T follicular helper cell (primary cell): ENCODE results near the gene TINAG.

ENCODE experiments used
- DNase-seq: peaks from one replicate; pipeline ENCODE4 v3.0.0-alpha.2; 2020; ENCODE audit warnings: low read depth
- total RNA-seq, 2 experiments: gene quantifications; one replicate each; lab custom pipeline; 2026; lab: John Stamatoyannopoulos, UW

TINAG gene
- 0 reads per million in 2 experiments for total RNA-seq

GRCh38 chr6:54308289-54308985 lies at the start of gene TINAG:
Gene TINAG, plus strand, starts transcription at chr6:54308441. Its CDS starts 110 bp downstream, at chr6:54308551.
- no peak for DNase-seq

- DNase-seq, result no peak
Observed at GRCh38 chr6:54260025-54260424, 48.2 kb upstream of the TINAG start.

GRCh38 chr6:54262499-54262898 lies 45.7 kb upstream of the TINAG start:
- DNase-seq, result no peak

GRCh38 chr6:54262971-54263370 lies 45.3 kb upstream of the TINAG start:
- no peak for DNase-seq

- no peak for DNase-seq
Observed at GRCh38 chr6:54264581-54265272, 43.5 kb upstream of the TINAG start.

- no peak for DNase-seq
Observed at GRCh38 chr6:54266400-54266923, 41.8 kb upstream of the TINAG start.

GRCh38 chr6:54267798-54268197 lies 40.4 kb upstream of the TINAG start:
- no peak for DNase-seq

- no peak for DNase-seq
Observed at GRCh38 chr6:54273214-54273820, 34.9 kb upstream of the TINAG start.

- no peak for DNase-seq
Observed at GRCh38 chr6:54274383-54274782, 33.9 kb upstream of the TINAG start.

- no peak for DNase-seq
Observed at GRCh38 chr6:54282186-54282585, 26.1 kb upstream of the TINAG start.

GRCh38 chr6:54284161-54284860 lies 23.9 kb upstream of the TINAG start:
- DNase-seq, result no peak

GRCh38 chr6:54285595-54285994 lies 22.6 kb upstream of the TINAG start:
- no peak for DNase-seq

- DNase-seq, result no peak
Observed at GRCh38 chr6:54286141-54286540, 22.1 kb upstream of the TINAG start.

GRCh38 chr6:54288474-54288873 lies 19.8 kb upstream of the TINAG start:
- DNase-seq, result no peak

GRCh38 chr6:54289426-54289825 lies 18.8 kb upstream of the TINAG start:
- no peak for DNase-seq

- no peak for DNase-seq
Observed at GRCh38 chr6:54291146-54291545, 17.1 kb upstream of the TINAG start.

- no peak for DNase-seq
Observed at GRCh38 chr6:54291738-54292137, 16.5 kb upstream of the TINAG start.

- no peak for DNase-seq
Observed at GRCh38 chr6:54294965-54295532, 13.2 kb upstream of the TINAG start.

GRCh38 chr6:54299542-54300269 lies 8.5 kb upstream of the TINAG start:
- DNase-seq, result no peak

- no peak for DNase-seq
Observed at GRCh38 chr6:54301770-54302169, 6.5 kb upstream of the TINAG start.

GRCh38 chr6:54307439-54307910 lies 766 bp upstream of the TINAG start:
- DNase-seq, result no peak
